ENCODE data around the gene AZU1.
"Not testable (repeated sequence)": the region's sequence is repeated elsewhere in the genome, so short reads cannot be mapped to it uniquely, and the experiment has no call there.

AZU1 gene

GRCh38 chr19:853614-854220 lies 26.1 kb downstream of the AZU1 start:
- DNase-seq, result not testable (repeated sequence)

GRCh38 chr19:854549-854948 lies 26.9 kb downstream of the AZU1 start:
- DNase-seq, result no peak

- DNase-seq, result no peak
Observed at GRCh38 chr19:855142-855541, 27.5 kb downstream of the AZU1 start.

GRCh38 chr19:855566-856120 lies 28.0 kb downstream of the AZU1 start:
- DNase-seq, result no peak

- DNase-seq, result no peak
Observed at GRCh38 chr19:858284-858683, 30.6 kb downstream of the AZU1 start.

- peak in 4 of 56 donors; percentile 5 to 34 (median 25) for DNase-seq
Observed at GRCh38 chr19:858868-859843, 31.5 kb downstream of the AZU1 start, which contains the start of gene CFD. CFD (plus strand) TSS chr19:859664; CDS start chr19:859690, 26 bp downstream.

GRCh38 chr19:861141-861755 lies 33.6 kb downstream of the AZU1 start:
- DNase-seq, result no peak

GRCh38 chr19:861756-862580 lies 34.3 kb downstream of the AZU1 start:
- peak in 1 of 56 donors; percentile 70 for DNase-seq

- DNase-seq, result peak in 7 of 56 donors; percentile 14 to 55 (median 17)
Observed at GRCh38 chr19:862581-863314, 35.1 kb downstream of the AZU1 start.

GRCh38 chr19:863315-863620 lies 35.6 kb downstream of the AZU1 start:
- DNase-seq, result no peak

- no peak for DNase-seq
Observed at GRCh38 chr19:866769-867300, 39.2 kb downstream of the AZU1 start.

GRCh38 chr19:867301-867793 lies 39.7 kb downstream of the AZU1 start:
- no peak for DNase-seq

- no peak for DNase-seq
Observed at GRCh38 chr19:867855-868457, 40.3 kb downstream of the AZU1 start.

GRCh38 chr19:868458-869244 lies 41.0 kb downstream of the AZU1 start:
- DNase-seq, result no peak

- no peak for DNase-seq
Observed at GRCh38 chr19:869245-870177, 41.9 kb downstream of the AZU1 start.

GRCh38 chr19:870314-870713 lies 42.7 kb downstream of the AZU1 start:
- no peak for DNase-seq

- DNase-seq, result peak in 25 of 56 donors; percentile 11 to 71 (median 32)
Observed at GRCh38 chr19:870963-871401, 43.3 kb downstream of the AZU1 start.
